CD4-positive, alpha-beta T cell treated with Interleukin-12 subunit alpha and Interleukin-12 subunit beta, for 1 hour (primary cell): ENCODE data around the gene CHN1.
A peak's percentile ranks its signal among the peaks of the same experiment; 100 is the strongest.

Experiments used
- DNase-seq: peaks from one replicate; pipeline ENCODE4 v3.0.0-alpha.2; 2020

Gene CHN1

DNA sequence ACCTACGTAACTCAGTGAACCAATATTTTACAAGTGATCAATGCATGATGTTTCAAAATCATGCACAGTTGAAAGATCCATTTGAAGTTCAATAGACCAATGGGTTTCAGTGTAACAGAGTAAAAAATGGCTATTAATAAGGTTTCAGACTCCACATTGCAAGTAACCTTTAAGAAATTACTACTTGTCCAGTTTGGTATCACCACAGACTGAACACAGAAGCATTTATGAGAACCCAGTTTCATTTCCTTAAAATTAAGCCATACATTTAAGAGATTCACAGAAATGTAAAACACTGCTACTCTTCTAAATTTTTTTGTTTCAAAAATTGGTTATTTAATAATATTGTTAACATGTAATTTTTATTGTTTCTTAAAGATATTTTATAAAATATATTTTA is 142.0 kb downstream of the CHN1 start:
- no peak for DNase-seq

DNA sequence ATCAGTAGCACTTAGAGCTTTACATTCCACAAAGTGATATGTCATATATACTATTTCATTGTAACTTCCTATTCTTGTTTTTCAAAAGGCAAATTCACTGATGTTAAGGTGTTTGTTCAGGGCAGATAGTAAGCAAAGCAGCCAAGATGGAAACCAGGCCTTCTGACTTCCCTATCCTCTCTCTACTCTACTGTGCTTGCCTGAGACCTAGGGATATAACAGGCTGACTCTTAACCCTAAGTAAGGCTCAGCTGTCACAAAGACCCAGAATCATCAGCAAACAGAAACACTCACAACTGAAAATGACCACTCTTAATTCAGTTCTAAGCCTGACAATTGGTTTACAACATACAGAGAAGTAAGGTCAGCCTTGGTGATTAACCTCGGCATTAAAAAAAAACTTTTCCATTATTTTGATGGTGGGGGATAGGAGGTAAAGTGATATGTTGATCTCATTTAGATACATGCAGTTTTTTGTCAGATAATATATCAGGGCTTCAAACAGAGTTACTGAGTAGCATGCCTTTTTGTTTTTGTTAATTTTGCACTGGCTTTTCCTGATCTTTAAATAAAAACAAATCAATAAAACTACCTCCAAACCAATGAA is 145.5 kb downstream of the CHN1 start:
- DNase-seq = no peak

- DNase-seq = no peak
Observed at GRCh38 chr2:174858745-174859144, 146.4 kb downstream of the CHN1 start.

DNA sequence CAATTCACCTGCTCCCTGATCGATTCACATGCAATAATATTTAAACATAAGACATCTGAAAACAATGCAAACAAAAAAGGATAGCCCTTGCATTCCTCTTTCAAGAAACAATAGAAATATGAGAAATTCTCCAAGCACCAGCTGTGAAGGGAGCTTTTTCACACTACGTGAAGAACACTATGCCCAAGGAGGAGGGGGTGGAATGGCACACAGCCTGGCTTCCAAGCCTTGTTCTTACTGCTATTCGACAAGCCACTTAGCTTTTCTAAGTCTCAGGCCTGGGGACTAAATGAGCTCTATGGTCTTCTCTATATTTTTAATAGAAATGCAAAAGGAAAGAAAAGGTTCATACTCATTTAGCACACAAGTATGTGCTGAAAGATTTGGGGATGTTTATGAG is 148.7 kb downstream of the CHN1 start:
- no peak for DNase-seq

- peak; percentile 32 for DNase-seq
Observed at GRCh38 chr2:174846941-174847938, 157.9 kb downstream of the CHN1 start.

GRCh38 chr2:174846218-174846617 is 159.0 kb downstream of the CHN1 start:
- no peak for DNase-seq

DNA sequence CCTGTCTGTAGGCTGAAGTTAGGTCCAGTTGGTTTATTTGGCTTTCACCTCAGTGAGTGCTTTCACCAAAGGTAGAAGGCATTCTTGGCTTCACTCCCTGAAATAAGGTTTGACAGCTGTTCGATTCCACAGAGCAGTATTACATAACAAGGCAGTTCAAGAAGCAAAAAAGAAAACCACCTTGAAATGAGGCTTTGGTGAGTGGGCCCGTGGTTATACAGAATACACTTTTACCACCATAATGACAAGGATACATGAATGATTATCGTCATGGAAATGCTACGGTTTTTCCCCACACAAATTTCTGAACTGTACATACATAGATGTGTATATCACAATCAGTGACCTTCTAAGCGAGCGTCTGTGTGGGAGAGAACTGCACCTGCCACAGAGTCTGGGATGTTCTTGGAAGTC is 160.9 kb downstream of the CHN1 start:
- DNase-seq = no peak

DNA sequence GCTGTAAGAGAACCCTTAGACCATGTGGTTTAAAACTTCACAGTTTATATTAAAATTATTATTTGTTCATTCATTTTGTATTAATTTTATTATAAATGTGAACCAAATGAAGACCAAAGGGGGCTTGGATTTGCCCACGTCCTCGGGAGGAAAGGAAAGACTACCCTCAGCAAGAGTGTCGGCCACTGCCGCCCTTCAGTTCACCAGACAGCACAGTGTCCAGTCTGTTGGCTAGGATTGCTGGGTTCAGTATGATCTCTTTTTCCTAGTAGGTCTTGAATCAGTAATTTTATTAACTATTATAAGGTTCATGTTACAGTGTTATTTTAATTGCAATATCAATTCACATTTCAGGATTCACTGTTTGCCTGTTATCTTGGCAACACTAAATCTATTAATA is 162.7 kb downstream of the CHN1 start:
- no peak for DNase-seq

DNA sequence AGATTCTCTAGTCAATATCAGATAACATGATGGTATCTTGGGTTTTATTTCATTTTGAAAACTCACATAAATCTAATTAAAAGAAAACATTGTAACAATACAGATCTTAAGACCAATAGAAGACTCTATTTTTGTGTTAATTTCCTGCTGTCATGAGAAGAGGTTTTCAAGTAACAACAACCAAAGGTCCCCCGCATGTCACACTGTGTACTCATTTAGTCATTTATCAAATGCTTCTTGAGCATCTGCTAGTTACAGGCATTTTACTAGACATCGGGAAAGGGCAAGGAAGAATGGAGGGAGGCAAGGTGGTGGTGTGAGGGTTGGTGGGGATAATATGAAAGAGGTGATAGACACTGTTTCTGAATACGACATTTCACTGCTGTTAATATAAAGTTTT is 163.2 kb downstream of the CHN1 start:
- DNase-seq = no peak

DNA sequence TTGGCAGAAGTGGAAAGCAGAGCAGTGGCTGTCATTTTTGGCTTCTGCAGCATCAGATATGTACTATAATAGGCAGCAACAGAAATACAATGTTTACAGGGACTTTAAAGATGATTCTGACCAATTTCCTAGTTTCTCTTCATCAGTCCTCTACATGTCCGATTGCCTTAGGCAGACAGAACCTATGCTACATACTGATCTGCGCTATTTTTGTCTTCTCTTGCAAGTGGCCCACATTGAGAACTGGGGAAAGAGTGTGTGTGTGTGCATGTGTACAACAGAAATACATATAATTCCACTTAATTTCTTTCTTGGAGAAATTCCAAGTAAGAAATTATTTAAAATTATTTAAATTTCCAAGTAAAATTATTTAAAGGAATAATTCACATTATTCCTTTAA is 163.8 kb downstream of the CHN1 start:
- no peak for DNase-seq

DNA sequence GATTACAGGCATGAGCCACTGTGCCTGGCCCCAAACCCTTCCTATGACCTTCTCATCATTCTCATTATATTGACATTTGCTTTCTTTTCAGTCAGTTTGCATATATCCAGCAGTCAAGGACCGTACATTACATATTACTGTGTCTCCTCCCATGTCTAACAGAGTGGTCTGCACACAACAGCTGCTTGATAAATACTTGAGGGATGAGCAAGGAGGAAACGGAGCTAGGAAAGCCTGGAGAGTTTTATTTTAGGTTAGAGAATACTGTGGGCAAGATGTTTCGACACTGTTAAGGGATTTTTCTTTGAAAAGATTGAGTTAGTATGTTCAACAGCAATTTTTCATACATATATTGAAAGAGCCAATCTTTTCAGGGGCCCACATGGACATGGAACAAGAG is 164.7 kb downstream of the CHN1 start:
- DNase-seq = no peak

DNA sequence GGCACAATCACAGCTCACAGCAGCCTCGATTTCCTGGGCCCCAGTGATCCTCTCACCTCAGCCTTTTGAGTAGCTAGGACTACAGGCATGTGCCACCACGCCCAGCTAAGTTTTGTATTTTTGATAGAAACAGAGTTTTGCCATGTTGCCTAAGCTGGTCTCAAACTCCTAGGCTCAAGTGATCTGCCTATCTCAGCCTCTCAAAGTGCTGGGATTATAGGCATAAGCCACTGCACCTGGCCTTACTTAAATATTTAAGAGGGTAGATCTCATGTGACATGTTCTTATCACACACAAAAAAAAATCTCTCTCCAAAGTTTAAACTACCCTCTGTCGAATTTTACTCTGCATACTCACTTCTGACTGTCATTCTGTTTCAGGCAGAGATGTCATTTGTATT is 165.5 kb downstream of the CHN1 start:
- no peak for DNase-seq

GRCh38 chr2:174836995-174837390 is 168.2 kb downstream of the CHN1 start:
- DNase-seq = no peak

GRCh38 chr2:174836377-174836994 is 168.7 kb downstream of the CHN1 start:
- DNase-seq = no peak

GRCh38 chr2:174835797-174836255 is 169.4 kb downstream of the CHN1 start:
- DNase-seq = no peak

GRCh38 chr2:174833737-174834136 is 171.4 kb downstream of the CHN1 start:
- DNase-seq = no peak

DNA sequence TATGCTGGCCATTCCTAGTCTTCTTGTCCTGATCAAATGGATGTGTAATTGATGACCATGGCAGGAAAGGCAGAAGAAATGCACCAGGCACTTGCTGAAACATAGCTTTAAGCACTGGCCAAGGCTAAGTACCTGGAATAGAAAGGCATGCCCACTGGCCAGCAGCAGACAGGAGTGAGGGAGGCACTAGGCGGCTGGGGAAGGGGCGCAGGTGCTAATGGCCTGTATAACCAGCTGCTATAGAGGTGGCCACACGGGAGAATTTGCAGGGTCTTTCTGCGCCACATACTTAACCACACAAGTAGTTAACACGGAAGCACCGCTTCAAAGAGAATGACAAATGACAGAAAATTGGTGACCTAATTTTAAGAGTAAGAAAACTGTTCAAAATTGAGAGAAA is 174.6 kb downstream of the CHN1 start:
- no peak for DNase-seq

DNA sequence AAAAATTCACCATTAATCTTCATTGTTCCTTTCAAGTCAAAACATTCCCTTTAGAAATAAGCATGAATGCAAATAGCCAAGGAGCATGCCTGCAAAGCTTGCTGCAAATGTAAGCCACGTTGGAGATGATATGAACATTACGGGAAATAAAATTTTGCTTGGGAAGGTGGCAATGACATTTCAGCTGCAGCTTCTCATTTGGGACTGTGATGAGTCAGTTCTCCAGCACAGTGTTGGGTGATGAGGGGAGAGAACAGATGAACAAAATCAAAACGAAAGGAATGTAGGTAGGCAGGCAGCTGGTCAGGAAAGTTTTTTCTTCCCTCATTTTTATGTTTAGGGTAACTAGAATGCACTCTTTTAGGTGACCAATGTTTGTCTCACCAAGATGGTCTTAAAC is 175.6 kb downstream of the CHN1 start:
- DNase-seq = no peak

- DNase-seq = no peak
Observed at GRCh38 chr2:174827371-174828369, 177.5 kb downstream of the CHN1 start.

GRCh38 chr2:174826051-174826450 is 179.1 kb downstream of the CHN1 start:
- no peak for DNase-seq

- no peak for DNase-seq
Observed at GRCh38 chr2:174824068-174824467, 181.1 kb downstream of the CHN1 start.

GRCh38 chr2:174821628-174822027 is 183.6 kb downstream of the CHN1 start:
- DNase-seq = no peak

DNA sequence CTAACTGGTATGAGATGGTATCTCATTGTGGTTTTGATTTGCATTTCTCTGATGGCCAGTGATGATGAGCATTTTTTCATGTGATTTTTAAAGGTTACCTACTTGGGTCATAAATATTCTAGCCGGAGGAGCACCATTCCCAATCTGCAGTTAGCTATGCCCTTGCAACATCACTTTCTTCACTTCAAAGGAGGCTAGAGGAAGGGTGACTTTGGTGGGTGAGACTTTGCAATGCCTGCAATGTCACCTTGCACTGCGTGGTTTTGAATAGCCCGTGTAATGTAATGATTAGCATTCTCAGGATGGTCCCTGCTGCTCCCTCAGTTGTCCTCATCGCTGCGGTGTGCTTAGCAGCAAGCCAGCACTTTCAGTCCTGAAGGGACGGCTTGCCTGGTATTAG is 184.8 kb downstream of the CHN1 start:
- DNase-seq = no peak
